Measurements from ENCODE around the gene IPO5. TPM values are rescaled to one million over a fixed set of nuclear protein-coding genes. Genes with fewer than 3 reads are reported as not detected.

Gene IPO5
- total RNA-seq, 1 experiment from 2014 or later: 342 TPM

GRCh38 chr13:97933776-97934175 is 19.7 kb upstream of the IPO5 start:
- H2AK5ac ChIP-seq (ENCODE audit: insufficient read length, low read length): no peak overlapping the region
- no peak overlapping the region for H4K91ac ChIP-seq (ENCODE audit: insufficient read length, low read depth, low read length)
- Mint-ChIP-seq H3K9me3 (no peaks in the 10 kb centered on the region), H3K27ac (no peak overlapping the region), H3K27me3 (ENCODE audit: low read depth) (no peaks in the 10 kb centered on the region; the same call in 1 of the 2 replicates), H3K4me3 (no peak overlapping the region), H3K4me1 (peaks cover 15% of the 10 kb centered on the region in 2 experiments), H3K36me3 (ENCODE audit: insufficient read depth in 1 of 3, low read depth in 3 of 3) (no peaks in the 10 kb centered on the region)
- no peak overlapping the region for H3K27ac ChIP-seq (ENCODE audit: insufficient read length, low read depth, low read length)
- H3K4ac ChIP-seq (ENCODE audit: low read depth, low read length): no peak overlapping the region
- H2AFZ ChIP-seq (ENCODE audit: low read length): no peak overlapping the region
- H4K8ac ChIP-seq (replicated peaks; ENCODE audit: insufficient read length, low read depth, low read length): no peak overlapping the region
- H2BK120ac ChIP-seq (ENCODE audit: low read depth, low read length, poor library complexity, severe bottlenecking): no peak overlapping the region
- H2BK5ac ChIP-seq (ENCODE audit: insufficient read length, low read length): no peak overlapping the region
- H3K27me3 ChIP-seq (ENCODE audit: insufficient read depth, low read length): no peaks in the 10 kb centered on the region
- DNase-seq: no peak
- no peak overlapping the region for H3K23ac ChIP-seq (ENCODE audit: insufficient read length, low read depth, low read length)
- H3K56ac ChIP-seq (ENCODE audit: insufficient read length, low read depth, low read length): no peak overlapping the region
- H4K20me1 ChIP-seq (ENCODE audit: control insufficient read depth, insufficient read depth, insufficient read length): peaks cover 2% of the 10 kb centered on the region
- H3T11ph ChIP-seq (ENCODE audit: low read length): no peak overlapping the region
- H3K18ac ChIP-seq (ENCODE audit: insufficient read length, low read depth, low read length): no peak overlapping the region
- no peak overlapping the region for H4K5ac ChIP-seq (ENCODE audit: insufficient read length, low read depth, low read length)
- H3K79me1 ChIP-seq (ENCODE audit: insufficient read depth, low read depth, low read length, poor library complexity, severe bottlenecking): no peaks in the 10 kb centered on the region
- TF ChIP-seq, protein P1, sequence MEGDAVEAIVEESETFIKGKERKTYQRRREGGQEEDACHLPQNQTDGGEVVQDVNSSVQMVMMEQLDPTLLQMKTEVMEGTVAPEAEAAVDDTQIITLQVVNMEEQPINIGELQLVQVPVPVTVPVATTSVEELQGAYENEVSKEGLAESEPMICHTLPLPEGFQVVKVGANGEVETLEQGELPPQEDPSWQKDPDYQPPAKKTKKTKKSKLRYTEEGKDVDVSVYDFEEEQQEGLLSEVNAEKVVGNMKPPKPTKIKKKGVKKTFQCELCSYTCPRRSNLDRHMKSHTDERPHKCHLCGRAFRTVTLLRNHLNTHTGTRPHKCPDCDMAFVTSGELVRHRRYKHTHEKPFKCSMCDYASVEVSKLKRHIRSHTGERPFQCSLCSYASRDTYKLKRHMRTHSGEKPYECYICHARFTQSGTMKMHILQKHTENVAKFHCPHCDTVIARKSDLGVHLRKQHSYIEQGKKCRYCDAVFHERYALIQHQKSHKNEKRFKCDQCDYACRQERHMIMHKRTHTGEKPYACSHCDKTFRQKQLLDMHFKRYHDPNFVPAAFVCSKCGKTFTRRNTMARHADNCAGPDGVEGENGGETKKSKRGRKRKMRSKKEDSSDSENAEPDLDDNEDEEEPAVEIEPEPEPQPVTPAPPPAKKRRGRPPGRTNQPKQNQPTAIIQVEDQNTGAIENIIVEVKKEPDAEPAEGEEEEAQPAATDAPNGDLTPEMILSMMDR (conservative IDR thresholded peaks at IDR 0.05): no peak
- H3K4me1 ChIP-seq (ENCODE audit: insufficient read depth, low read length): no peaks in the 10 kb centered on the region
- no peaks in the 10 kb centered on the region for H3K79me2 ChIP-seq (ENCODE audit: insufficient read depth, low read length)
- no peak overlapping the region for H2BK20ac ChIP-seq (ENCODE audit: low read depth, low read length, poor library complexity, severe bottlenecking)
- no peaks in the 10 kb centered on the region for H3K23me2 ChIP-seq (ENCODE audit: insufficient read length, low read depth, low read length, poor library complexity, severe bottlenecking)
- no peak overlapping the region for H2BK15ac ChIP-seq (ENCODE audit: low read depth, low read length)
- H3K9me3 ChIP-seq (ENCODE audit: control insufficient read depth, low read depth, low read length): no peaks in the 10 kb centered on the region
- no peak overlapping the region for H3K9ac ChIP-seq (ENCODE audit: extremely low read depth, insufficient read length, low read length)
- no peak overlapping the region for H3K14ac ChIP-seq (ENCODE audit: insufficient read depth, low read length)
- no peak overlapping the region for H3K4me2 ChIP-seq (ENCODE audit: insufficient read depth, insufficient read length, low read length)
- no peak overlapping the region for H2BK12ac ChIP-seq (ENCODE audit: insufficient read length, low read depth, low read length)

Data from H9 (cell line).